Endothelial cell of umbilical vein (primary cell): ENCODE results near the gene GOLT1B. TPM values are rescaled to one million over a fixed set of nuclear protein-coding genes. Genes with fewer than 3 reads are reported as not detected.

ENCODE experiments used
- BruUV-seq: library from RNA; stranded (reverse); fragments of 400-500 nt; replicated peaks from 2 replicates; lab custom pipeline; 2021; lab: Mats Ljungman, UMichigan
- CTCF ChIA-PET: fragments of 300-600, 350-600 bp; sonication (Branson Sonifier 250); formaldehyde crosslinking; loops from one replicate; lab custom pipeline; 2021; ENCODE audit warnings: antibody characterized with exemption, inconsistent platforms; lab: Charles Lee
- POLR2A ChIA-PET: fragments of 300-600, 350-600 bp; sonication (Branson Sonifier 250); formaldehyde crosslinking; loops from one replicate; lab custom pipeline; 2021; ENCODE audit warnings: antibody characterized with exemption, inconsistent platforms; lab: Charles Lee
- DNase-seq: peaks from one replicate; pipeline ENCODE4 v3.0.0-alpha.2; 2011; ENCODE audit warnings: low read depth, low spot score
- FAIRE-seq: peaks from 2 replicates; lab custom pipeline; 2011; peaks lifted over from hg19 to GRCh38; lab: Jason Lieb, UNC
- H2AFZ ChIP-seq: 2 replicates; pipeline ENCODE4 v1.6.0; 2012; ENCODE audit warnings: low read depth, low read length, control low read depth, inconsistent platforms
- H3K27ac ChIP-seq: 2 replicates; pipeline ENCODE4 v1.5.1; 2011; ENCODE audit warnings: low read depth, mild to moderate bottlenecking, control low read depth, low read length, moderate library complexity; ENCODE audit not compliant: insufficient read depth
- H3K27me3 ChIP-seq, 2 experiments: 2 replicates each; pipeline versions ENCODE4 v1.6.0 to v1.6.1; 2011; ENCODE audit warnings: low read length in 2 of 2, mixed read lengths in 1 of 2; ENCODE audit not compliant: control insufficient read depth in 2 of 2, insufficient read depth in 2 of 2
- H3K36me3 ChIP-seq, 2 experiments: 2 replicates in 1 of 2; 3 replicates in 1 of 2; pipeline ENCODE4 v1.5.1; 2011; ENCODE audit warnings: low read length in 2 of 2, mild to moderate bottlenecking in 1 of 2, moderate library complexity in 1 of 2; ENCODE audit not compliant: control insufficient read depth in 2 of 2, insufficient read depth in 2 of 2; ENCODE audit errors: extremely low read depth in 1 of 2
- H3K4me1 ChIP-seq: 3 replicates; pipeline ENCODE4 v1.5.1; 2011; ENCODE audit warnings: mild to moderate bottlenecking, low read length; ENCODE audit not compliant: control insufficient read depth, insufficient read depth; ENCODE audit errors: extremely low read depth
- H3K4me2 ChIP-seq: 2 replicates; pipeline ENCODE4 v1.6.1; 2011; ENCODE audit warnings: low read length, control low read depth, mixed read lengths; ENCODE audit not compliant: insufficient read depth
- H3K4me3 ChIP-seq, 3 experiments: fragments of 200-600 bp in 1 of 3; sonication (generic), shearing (Covaris generic) in 1 of 3; replicated peaks in 1 of 3; 2 replicates each; pipeline ENCODE4 v1.5.1; 2011 to 2016; ENCODE audit warnings: control low read depth in 3 of 3, low read length in 3 of 3, mild to moderate bottlenecking in 2 of 3, inconsistent platforms in 1 of 3, low read depth in 1 of 3, moderate library complexity in 1 of 3; ENCODE audit not compliant: insufficient read depth in 1 of 3
- H3K79me2 ChIP-seq: 2 replicates; pipeline ENCODE4 v1.6.0; 2012; ENCODE audit warnings: low read length, inconsistent platforms; ENCODE audit not compliant: control insufficient read depth, insufficient read depth
- H3K9ac ChIP-seq: replicated peaks from 2 replicates; pipeline ENCODE3; 2011; ENCODE audit warnings: low read length, control low read depth; ENCODE audit not compliant: insufficient read depth; ENCODE audit errors: extremely low read depth
- H3K9me1 ChIP-seq: replicated peaks from 3 replicates; pipeline ENCODE4 v1.6.0; 2011; ENCODE audit warnings: mild to moderate bottlenecking, low read length; ENCODE audit not compliant: control insufficient read depth, insufficient read depth; ENCODE audit errors: extremely low read depth
- H3K9me3 ChIP-seq: replicated peaks from 2 replicates; pipeline ENCODE4 v1.5.1; 2012; ENCODE audit warnings: low read length, inconsistent platforms; ENCODE audit not compliant: control insufficient read depth, insufficient read depth
- H4K20me1 ChIP-seq: replicated peaks from 2 replicates; pipeline ENCODE3; 2011; ENCODE audit warnings: mild to moderate bottlenecking, low read length; ENCODE audit not compliant: control insufficient read depth, insufficient read depth; ENCODE audit errors: extremely low read depth
- EZH2 ChIP-seq: IDR thresholded peaks from 2 replicates; pipeline ENCODE4 v1.6.1; 2012; ENCODE audit warnings: borderline replicate concordance, low read depth, mild to moderate bottlenecking, moderate library complexity, low read length, inconsistent platforms; ENCODE audit not compliant: severe bottlenecking
- FOS ChIP-seq: IDR thresholded peaks from 2 replicates; pipeline ENCODE4 v1.6.1; 2011; ENCODE audit warnings: mild to moderate bottlenecking, low read length, moderate library complexity, borderline replicate concordance; ENCODE audit not compliant: insufficient read depth
- GATA2 ChIP-seq: IDR thresholded peaks from 2 replicates; pipeline ENCODE4 v1.7.0; 2011; ENCODE audit warnings: low read depth, mild to moderate bottlenecking, moderate library complexity, mixed read lengths, low read length; ENCODE audit not compliant: insufficient read length, insufficient read depth
- JUN ChIP-seq: IDR thresholded peaks from 2 replicates; pipeline ENCODE4 v1.6.1; 2011; ENCODE audit warnings: borderline replicate concordance, low read depth; ENCODE audit not compliant: insufficient read length, insufficient read depth
- MAX ChIP-seq: IDR thresholded peaks from 2 replicates; pipeline ENCODE4 v1.6.1; 2011; ENCODE audit not compliant: insufficient read depth, insufficient read length
- MYC ChIP-seq: IDR thresholded peaks from one replicate; pipeline ENCODE4 v1.6.1; 2011; ENCODE audit warnings: mild to moderate bottlenecking, low read depth, low read length
- POLR2A ChIP-seq: IDR thresholded peaks from 2 replicates; pipeline ENCODE4 v1.6.1; 2012; ENCODE audit warnings: low read depth, mild to moderate bottlenecking, control low read depth, low read length
- POLR2AphosphoS5 ChIP-seq: IDR thresholded peaks from 2 replicates; pipeline ENCODE4 v1.6.1; 2012; ENCODE audit warnings: low read depth, mild to moderate bottlenecking, control low read depth, low read length, moderate library complexity; ENCODE audit not compliant: insufficient read depth
- dilution Hi-C: fragments of 300-500 bp; cut with MboI; formaldehyde crosslinking; loops from one replicate; pipeline ENCODE4 v1.15.0; 2019; ENCODE audit warnings: low sequenced_read_pairs; ENCODE audit not compliant: extremely low pct_ligation_motif_present
- intact Hi-C: fragments of 100-400 bp; cut with micrococcal nuclease; formaldehyde crosslinking; loops from one replicate; pipeline ENCODE4 v1.10.0; 2022
- polyA plus RNA-seq, 4 experiments: library from polyadenylated mRNA; depleted of rRNA in 3 of 4; stranded (reverse) in 3 of 4; unstranded in 1 of 4; fragments of >200 nt; gene quantifications; 2 replicates each; pipeline versions ENCODE4 v1.2.1 to v1.2.3, GENCODE V29; 2011 to 2012; ENCODE audit warnings: missing spikeins in 1 of 4
- total RNA-seq: library from RNA; stranded (reverse); gene quantifications from 2 replicates; pipeline ENCODE4 v1.2.3, GENCODE V29; 2021
- TF ChIP-seq, protein P1 (sequence below), 2 donors: IDR thresholded peaks; 1 replicate in 1 of 2; 2 replicates in 1 of 2; pipeline ENCODE4 v1.5.1; 2011; ENCODE audit warnings: low read length in 2 of 2, mild to moderate bottlenecking in 2 of 2, moderate library complexity in 2 of 2, control low read depth in 1 of 2, inconsistent platforms in 1 of 2, low read depth in 1 of 2; ENCODE audit not compliant: insufficient read depth in 1 of 2; ENCODE audit errors: extremely low read depth in 1 of 2

Gene GOLT1B
- total and polyA plus RNA-seq, 2 donors (not counting 3 experiments of a cell fraction or from before 2014, with no cell fraction given), result 21.9 to 50.5 TPM

GRCh38 chr12:21523148-21523547, 21.6 kb downstream of the GOLT1B start:
- peaks cover 0 to 4% of the 10 kb centered on the region in 2 experiments for H3K27me3 ChIP-seq
- CTCF ChIA-PET, result no interaction called here

More at GRCh38 chr12:21523148-21523547, 21.6 kb downstream of the GOLT1B start:
- Histone ChIP-seq H3K4me1 (peaks cover 9% of the 10 kb centered on the region), H3K4me3 (no peak overlapping the region), H2AFZ (no peak overlapping the region), H3K4me2 (no peak overlapping the region), H3K79me2 (no peaks in the 10 kb centered on the region), H3K9me3 (no peaks in the 10 kb centered on the region), H3K9ac (no peak overlapping the region), H3K27ac (no peak overlapping the region), H3K9me1 (no peaks in the 10 kb centered on the region), H4K20me1 (no peaks in the 10 kb centered on the region), H3K36me3 (no peaks in the 10 kb centered on the region)
- no peak for DNase-seq
- no peak for TF ChIP-seq GATA2
- TF ChIP-seq EZH2, result no peak
- TF ChIP-seq POLR2AphosphoS5, result no peak
- no peak for TF ChIP-seq JUN
- TF ChIP-seq MYC, result no peak
- TF ChIP-seq, protein P1, sequence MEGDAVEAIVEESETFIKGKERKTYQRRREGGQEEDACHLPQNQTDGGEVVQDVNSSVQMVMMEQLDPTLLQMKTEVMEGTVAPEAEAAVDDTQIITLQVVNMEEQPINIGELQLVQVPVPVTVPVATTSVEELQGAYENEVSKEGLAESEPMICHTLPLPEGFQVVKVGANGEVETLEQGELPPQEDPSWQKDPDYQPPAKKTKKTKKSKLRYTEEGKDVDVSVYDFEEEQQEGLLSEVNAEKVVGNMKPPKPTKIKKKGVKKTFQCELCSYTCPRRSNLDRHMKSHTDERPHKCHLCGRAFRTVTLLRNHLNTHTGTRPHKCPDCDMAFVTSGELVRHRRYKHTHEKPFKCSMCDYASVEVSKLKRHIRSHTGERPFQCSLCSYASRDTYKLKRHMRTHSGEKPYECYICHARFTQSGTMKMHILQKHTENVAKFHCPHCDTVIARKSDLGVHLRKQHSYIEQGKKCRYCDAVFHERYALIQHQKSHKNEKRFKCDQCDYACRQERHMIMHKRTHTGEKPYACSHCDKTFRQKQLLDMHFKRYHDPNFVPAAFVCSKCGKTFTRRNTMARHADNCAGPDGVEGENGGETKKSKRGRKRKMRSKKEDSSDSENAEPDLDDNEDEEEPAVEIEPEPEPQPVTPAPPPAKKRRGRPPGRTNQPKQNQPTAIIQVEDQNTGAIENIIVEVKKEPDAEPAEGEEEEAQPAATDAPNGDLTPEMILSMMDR (IDR thresholded peaks at IDR 0.05; ENCODE audit: extremely low read depth in 1 of 2, insufficient read depth in 1 of 2, low read depth in 1 of 2, low read length in 2 of 2), result no peak
- TF ChIP-seq FOS, result no peak
- no peak for TF ChIP-seq MAX
- no peak for TF ChIP-seq POLR2A
- intact Hi-C loops (no loop called here), dilution Hi-C loops (no loop called here)
- no TSS peak for BruUV-seq
- no peak for FAIRE-seq
- POLR2A ChIA-PET, result no interaction called here
